ENCODE data around the gene TAS1R3.

GRCh38 chr1:1373051-1373814 lies 42.2 kb downstream of the TAS1R3 start:
- TF ChIP-seq EZH2 (IDR thresholded peaks at IDR 0.05; ENCODE audit: borderline replicate concordance, insufficient read depth, low read depth, low read length, poor library complexity, severe bottlenecking) = no peak
- no peak for TF ChIP-seq CTCF (IDR thresholded peaks at IDR 0.05)
